ENCODE results near the gene SF3B6.

The SF3B6 gene

DNA sequence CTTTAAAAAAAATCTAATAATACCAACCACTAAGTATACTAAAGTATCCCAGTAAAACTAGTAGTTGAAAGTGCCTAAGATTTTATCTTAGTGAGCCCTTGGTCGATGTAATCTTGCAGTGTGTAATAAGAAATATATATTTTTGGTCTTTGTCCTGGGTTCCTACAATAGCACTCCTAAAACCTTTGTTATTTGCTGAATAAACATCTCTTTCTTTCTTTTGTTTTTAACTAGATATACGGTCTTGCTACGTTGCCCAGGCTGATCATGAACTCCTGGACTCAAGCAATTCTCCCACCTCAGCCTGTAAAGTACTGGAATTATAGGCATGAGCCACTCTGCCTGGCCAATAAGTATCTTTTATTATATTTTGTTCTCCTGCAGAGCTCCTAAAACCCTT is 10.9 kb upstream of the SF3B6 start:
- Histone ChIP-seq H3K9me3 (ENCODE audit: control insufficient read depth, insufficient read depth, low read length) (no peaks in the 10 kb centered on the region), H3K27me3 (ENCODE audit: control insufficient read depth, insufficient read depth, low read length) (no peaks in the 10 kb centered on the region), H3K4me1 (ENCODE audit: control insufficient read depth, insufficient read depth, low read length) (peaks cover 7% of the 10 kb centered on the region), H3K4me3 (ENCODE audit: low read depth, low read length) (no peak overlapping the region), H3K36me3 (ENCODE audit: control insufficient read depth, insufficient read depth, low read length) (peaks cover 10% of the 10 kb centered on the region), H3K9ac (ENCODE audit: low read depth, low read length) (no peak overlapping the region)

DNA sequence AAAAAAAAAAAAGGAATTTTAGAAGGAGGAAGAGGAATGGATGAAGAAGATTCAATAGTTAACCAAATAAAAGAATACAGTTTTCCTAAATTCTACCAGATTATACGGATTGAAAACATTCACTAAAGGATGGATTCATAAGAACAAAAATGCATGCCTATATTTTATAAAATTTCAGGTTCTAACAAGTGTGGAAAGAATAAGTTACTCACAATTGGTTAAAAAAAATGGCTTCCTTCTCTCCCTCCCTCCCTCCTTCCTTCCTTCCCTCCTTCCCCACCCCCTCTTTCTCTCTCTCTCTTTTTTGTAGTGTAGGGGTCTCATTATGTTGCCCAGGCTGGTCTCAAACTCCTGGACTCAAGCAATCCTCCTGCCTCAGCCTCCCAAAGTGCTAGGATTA is 10.1 kb upstream of the SF3B6 start:
- Histone ChIP-seq H3K4me3 (ENCODE audit: low read depth, low read length) (no peak overlapping the region), H3K27me3 (ENCODE audit: control insufficient read depth, insufficient read depth, low read length) (no peaks in the 10 kb centered on the region), H3K4me1 (ENCODE audit: control insufficient read depth, insufficient read depth, low read length) (peaks cover 7% of the 10 kb centered on the region), H3K9ac (ENCODE audit: low read depth, low read length) (no peak overlapping the region), H3K36me3 (ENCODE audit: control insufficient read depth, insufficient read depth, low read length) (peaks cover 13% of the 10 kb centered on the region), H3K9me3 (ENCODE audit: control insufficient read depth, insufficient read depth, low read length) (no peaks in the 10 kb centered on the region)

DNA sequence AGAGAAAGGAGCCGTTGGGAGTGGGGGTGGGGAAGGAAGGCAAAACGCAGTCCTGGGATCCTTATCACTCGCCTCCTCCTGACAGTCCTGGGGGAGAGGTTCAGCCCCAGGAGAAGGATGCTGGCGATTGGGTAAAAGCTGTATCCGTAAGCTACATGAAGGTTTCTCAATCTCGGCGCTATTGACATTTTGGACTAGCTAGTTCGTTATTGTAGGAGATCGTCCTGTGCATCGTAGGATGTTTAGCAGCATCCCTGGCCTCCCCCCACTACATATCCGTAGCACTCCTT is 9.0 kb upstream of the SF3B6 start:
- Histone ChIP-seq H3K27me3 (ENCODE audit: control insufficient read depth, insufficient read depth, low read length) (no peaks in the 10 kb centered on the region), H3K36me3 (ENCODE audit: control insufficient read depth, insufficient read depth, low read length) (peaks cover 13% of the 10 kb centered on the region)

DNA sequence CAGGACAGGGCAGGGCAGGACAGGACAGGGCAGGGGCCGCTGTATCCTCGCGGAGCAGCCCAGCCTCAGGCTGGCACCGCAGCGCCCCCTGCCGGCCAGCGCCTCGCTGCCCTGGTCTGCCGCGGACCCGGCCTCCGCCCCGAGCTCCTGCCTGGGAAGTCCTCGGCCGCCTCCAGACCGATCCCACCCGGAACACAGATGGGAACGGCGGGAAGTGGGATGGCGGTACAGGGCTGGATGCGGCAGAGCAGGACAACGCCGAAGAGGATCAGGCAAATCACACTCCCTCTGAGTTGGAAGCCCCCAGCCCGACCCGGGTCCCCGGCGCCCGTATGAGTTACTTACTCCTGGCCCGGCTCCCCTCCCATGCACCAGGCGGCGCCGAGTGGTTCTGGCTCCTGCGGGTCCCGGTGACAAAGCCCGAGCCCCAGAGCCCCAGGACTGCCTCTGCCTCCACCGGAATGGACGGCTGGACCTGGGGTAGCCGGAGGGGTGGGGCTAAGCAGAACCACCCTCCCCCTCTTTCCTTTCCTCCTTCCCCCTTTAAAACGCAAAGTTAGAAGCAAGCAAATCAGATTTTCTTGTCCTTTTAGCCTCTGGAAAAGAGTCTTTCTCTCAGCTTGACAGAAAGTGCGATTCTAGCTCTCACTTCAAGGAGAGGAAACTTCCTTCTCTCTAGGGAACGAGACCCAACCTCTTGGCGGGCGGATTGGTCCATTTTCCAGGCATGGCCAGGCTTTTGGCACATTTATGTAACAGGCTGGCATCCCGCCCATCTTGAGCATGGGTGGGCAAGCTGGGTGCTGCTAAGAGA is 8.5 kb upstream of the SF3B6 start, which contains the start of gene TP53I3:
Gene TP53I3 (minus strand): TSS at position 449 of the 814 bp plus-strand sequence. CDS start 508 bp downstream, outside the sequence.
- peaks cover 7% of the 10 kb centered on the region for H3K4me1 ChIP-seq (ENCODE audit: control insufficient read depth, insufficient read depth, low read length)
- no peaks in the 10 kb centered on the region for H3K9me3 ChIP-seq (ENCODE audit: control insufficient read depth, insufficient read depth, low read length)
- H3K4me3 ChIP-seq (ENCODE audit: low read depth, low read length): peak within 1 kb of the TSS; percentile 92
- no peaks in the 10 kb centered on the region for H3K27me3 ChIP-seq (ENCODE audit: control insufficient read depth, insufficient read depth, low read length)
- H3K9ac ChIP-seq (ENCODE audit: low read depth, low read length): peak within 1 kb of the TSS; percentile 88
- H3K36me3 ChIP-seq (ENCODE audit: control insufficient read depth, insufficient read depth, low read length): peaks cover 13% of the 10 kb centered on the region

More for the DNA sequence above, 9.0 kb upstream of the SF3B6 start:
- Histone ChIP-seq H3K9ac (ENCODE audit: low read depth, low read length) (peak overlapping the region; percentile 88), H3K4me3 (ENCODE audit: low read depth, low read length) (peak overlapping the region; percentile 92), H3K4me1 (ENCODE audit: control insufficient read depth, insufficient read depth, low read length) (peaks cover 7% of the 10 kb centered on the region), H3K9me3 (ENCODE audit: control insufficient read depth, insufficient read depth, low read length) (no peaks in the 10 kb centered on the region)

DNA sequence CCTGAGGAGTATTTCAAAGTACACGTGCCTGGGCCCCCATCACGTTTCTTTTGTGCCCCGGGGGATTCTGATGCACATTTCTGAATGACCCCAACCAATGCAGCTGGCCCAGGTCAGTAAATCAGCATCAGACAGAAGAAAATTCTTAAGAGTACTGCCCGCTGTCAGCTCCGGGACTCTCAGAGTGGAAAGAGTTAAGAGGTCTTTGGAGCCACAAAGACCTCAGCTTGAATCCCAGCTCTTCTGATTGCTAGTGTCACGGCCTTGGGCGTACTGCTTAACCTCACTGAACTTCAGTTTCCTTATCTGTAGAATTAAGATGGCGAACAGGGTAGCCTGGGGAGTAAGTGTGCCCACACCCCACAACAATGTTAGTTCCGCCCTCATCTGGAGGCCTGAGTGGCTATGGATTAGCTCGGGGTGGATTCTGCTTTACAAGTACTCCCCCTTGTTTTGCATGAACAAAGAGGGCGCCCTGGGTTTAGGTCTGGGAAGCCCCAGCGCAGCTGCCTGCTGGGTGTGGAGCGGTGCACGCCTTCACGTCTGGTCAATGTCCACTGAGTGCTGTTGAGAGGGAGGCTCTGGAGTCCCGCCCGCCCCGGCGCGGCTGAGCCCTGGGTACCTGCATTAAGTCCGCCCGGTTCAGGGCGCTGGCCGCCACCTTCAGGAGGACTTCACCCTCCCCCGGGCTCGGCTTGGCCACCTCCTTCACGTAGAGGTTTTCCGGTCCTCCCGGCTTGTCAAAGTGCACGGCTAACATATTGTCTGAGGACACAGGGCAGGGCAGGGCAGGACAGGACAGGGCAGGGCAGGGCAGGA is 7.7 kb upstream of the SF3B6 start:
- H3K9me3 ChIP-seq (ENCODE audit: control insufficient read depth, insufficient read depth, low read length): no peaks in the 10 kb centered on the region
- H3K27me3 ChIP-seq (ENCODE audit: control insufficient read depth, insufficient read depth, low read length): no peaks in the 10 kb centered on the region
- H3K4me1 ChIP-seq (ENCODE audit: control insufficient read depth, insufficient read depth, low read length): peaks cover 7% of the 10 kb centered on the region
- peaks cover 13% of the 10 kb centered on the region for H3K36me3 ChIP-seq (ENCODE audit: control insufficient read depth, insufficient read depth, low read length)
- H3K9ac ChIP-seq (ENCODE audit: low read depth, low read length): peak overlapping the region; percentile 79
- peak overlapping the region; percentile 92 for H3K4me3 ChIP-seq (ENCODE audit: low read depth, low read length)

DNA sequence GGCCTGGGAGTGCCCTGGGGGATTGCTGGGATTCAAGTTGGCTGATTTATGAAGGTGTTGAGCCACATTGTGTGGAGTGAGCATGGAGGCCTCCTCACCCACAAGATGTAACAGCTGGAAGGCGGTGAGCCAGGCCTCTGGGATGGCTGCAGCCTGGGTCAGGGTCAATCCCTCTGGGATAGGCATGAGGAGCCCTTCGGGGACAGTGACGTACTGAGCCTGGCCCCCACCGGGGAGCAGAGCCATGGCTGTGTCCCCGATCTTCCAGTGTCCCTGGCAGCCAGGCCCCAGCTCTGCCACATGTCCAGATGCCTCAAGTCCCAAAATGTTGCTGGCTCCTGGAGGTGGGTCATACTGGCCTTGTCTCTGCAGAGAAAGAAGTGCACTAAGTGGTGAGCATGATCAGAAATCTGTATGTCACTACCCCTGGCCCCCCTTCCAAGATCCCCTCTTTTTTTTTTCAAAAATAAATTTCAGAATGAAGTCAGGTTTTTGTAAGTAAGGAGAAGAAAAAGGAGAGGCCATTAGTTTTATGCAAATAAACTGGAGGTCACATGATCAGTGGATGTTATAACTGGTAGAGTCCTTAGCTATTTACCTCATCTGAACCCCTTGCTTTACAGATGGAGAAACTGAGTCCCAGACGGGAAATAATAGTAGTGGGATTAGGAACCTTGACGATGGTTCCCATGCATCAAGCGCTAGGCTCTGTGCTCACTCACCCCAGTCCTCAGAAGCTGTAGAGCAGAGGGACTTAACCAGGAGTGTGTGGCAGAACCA is 6.9 kb upstream of the SF3B6 start:
- peak overlapping the region; percentile 92 for H3K4me3 ChIP-seq (ENCODE audit: low read depth, low read length)

DNA sequence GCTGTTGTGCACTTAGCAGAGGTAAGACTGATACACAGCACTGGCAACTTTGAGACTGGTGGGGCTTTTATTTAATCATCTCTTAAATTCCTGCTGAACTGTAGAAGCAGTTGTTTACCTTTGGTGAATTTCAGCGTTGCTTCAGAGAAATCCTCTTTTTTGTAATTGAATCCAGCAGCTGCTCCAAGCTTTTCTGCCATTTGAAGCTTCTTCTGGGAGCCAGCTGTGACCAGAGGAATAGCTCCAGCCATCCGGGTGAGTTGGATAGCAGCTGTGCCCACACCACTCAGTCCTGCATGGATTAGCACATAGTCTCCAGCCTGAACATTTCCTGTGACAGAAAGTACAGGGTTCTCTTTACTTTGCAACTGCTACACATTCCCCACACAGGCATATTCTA is 4.6 kb upstream of the SF3B6 start:
- no peaks in the 10 kb centered on the region for H3K27me3 ChIP-seq (ENCODE audit: control insufficient read depth, insufficient read depth, low read length)
- peaks cover 13% of the 10 kb centered on the region for H3K36me3 ChIP-seq (ENCODE audit: control insufficient read depth, insufficient read depth, low read length)
- no peaks in the 10 kb centered on the region for H3K9me3 ChIP-seq (ENCODE audit: control insufficient read depth, insufficient read depth, low read length)
- H3K9ac ChIP-seq (ENCODE audit: low read depth, low read length): no peak overlapping the region
- H3K4me3 ChIP-seq (ENCODE audit: low read depth, low read length): no peak overlapping the region
- peaks cover 7% of the 10 kb centered on the region for H3K4me1 ChIP-seq (ENCODE audit: control insufficient read depth, insufficient read depth, low read length)

More for the DNA sequence above, 6.9 kb upstream of the SF3B6 start:
- Histone ChIP-seq H3K27me3 (ENCODE audit: control insufficient read depth, insufficient read depth, low read length) (no peaks in the 10 kb centered on the region), H3K9ac (ENCODE audit: low read depth, low read length) (peak overlapping the region; percentile 79), H3K4me1 (ENCODE audit: control insufficient read depth, insufficient read depth, low read length) (peaks cover 7% of the 10 kb centered on the region), H3K36me3 (ENCODE audit: control insufficient read depth, insufficient read depth, low read length) (peaks cover 13% of the 10 kb centered on the region), H3K9me3 (ENCODE audit: control insufficient read depth, insufficient read depth, low read length) (no peaks in the 10 kb centered on the region)

DNA sequence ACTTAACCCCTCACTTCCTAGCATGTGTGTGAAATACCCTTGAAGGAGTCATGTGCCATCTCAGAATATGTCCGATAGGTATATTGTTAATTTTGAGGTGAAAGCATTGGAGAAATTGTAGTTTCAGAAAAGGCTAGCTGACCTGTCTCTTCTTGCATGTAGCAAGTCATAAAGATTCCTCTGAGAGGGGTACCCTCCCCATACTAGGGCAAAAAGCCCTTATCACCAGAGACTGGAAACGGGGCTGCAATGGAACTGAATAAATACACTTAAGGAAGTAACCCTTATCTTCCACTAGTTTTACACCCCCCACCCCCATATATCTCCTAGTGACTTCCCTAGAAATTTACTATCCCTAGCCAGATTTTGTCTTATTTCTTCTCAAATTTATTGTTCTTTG is 1.8 kb upstream of the SF3B6 start:
- Histone ChIP-seq H3K9ac (ENCODE audit: low read depth, low read length) (peak overlapping the region; percentile 71), H3K36me3 (ENCODE audit: control insufficient read depth, insufficient read depth, low read length) (peaks cover 15% of the 10 kb centered on the region), H3K4me1 (ENCODE audit: control insufficient read depth, insufficient read depth, low read length) (peaks cover under 1% of the 10 kb centered on the region), H3K4me3 (ENCODE audit: low read depth, low read length) (peak overlapping the region; percentile 75), H3K9me3 (ENCODE audit: control insufficient read depth, insufficient read depth, low read length) (no peaks in the 10 kb centered on the region), H3K27me3 (ENCODE audit: control insufficient read depth, insufficient read depth, low read length) (no peaks in the 10 kb centered on the region)

DNA sequence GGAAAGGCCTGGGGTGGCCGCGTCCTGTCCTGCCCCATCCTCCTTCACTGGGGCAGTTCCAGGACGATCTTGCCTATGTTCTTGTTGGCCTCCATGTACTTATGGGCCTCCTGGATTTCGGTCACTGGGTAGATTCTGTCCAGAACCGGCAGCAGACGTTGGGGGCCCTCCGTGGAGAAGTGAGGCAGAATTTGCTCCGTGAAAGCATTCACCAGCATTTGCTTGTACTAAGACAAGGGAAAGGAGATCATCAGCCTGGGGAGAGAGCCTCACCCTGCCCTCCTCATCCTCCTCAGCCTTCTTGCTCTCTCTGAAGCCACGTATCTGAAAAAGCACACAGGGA is 1.4 kb upstream of the SF3B6 start:
- Histone ChIP-seq H3K4me1 (ENCODE audit: control insufficient read depth, insufficient read depth, low read length) (no peaks in the 10 kb centered on the region), H3K36me3 (ENCODE audit: control insufficient read depth, insufficient read depth, low read length) (peaks cover 13% of the 10 kb centered on the region), H3K4me3 (ENCODE audit: low read depth, low read length) (peak overlapping the region; percentile 75), H3K9ac (ENCODE audit: low read depth, low read length) (peak overlapping the region; percentile 71), H3K9me3 (ENCODE audit: control insufficient read depth, insufficient read depth, low read length) (no peaks in the 10 kb centered on the region), H3K27me3 (ENCODE audit: control insufficient read depth, insufficient read depth, low read length) (no peaks in the 10 kb centered on the region)

DNA sequence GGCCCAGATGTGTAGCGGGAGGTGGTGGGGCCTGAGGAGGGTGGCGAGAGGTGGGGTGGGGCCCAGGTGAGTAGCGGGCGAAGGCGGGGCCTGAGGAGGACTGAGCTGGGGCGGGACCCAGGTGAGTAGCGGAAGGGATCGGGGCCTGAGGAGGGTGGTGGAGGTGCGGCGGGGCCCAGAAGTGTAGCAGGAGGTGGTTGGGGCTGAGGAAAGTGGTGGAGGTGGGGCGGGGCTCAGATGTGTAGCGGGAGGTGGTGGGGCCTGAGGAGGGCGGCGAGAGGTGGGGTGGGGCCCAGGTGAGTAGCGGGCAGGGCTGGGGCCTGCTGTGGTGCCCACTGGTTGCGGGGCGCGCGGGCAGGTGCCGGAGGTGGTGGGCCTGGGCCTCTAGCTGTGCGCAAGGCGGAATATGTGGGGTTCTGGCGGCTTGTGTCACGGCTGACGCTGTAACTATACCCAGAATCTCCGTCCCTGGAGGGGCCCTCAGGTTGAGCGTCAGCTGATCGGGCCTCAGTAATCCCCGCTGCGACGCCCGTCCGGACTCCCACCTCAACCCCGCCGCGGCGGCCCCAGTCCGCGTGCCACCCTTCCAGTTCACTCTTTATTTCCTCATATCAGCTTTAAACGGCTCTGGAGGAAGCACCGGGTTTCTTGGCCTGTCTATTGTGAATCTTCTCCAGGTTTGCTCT is 866 bp upstream of the SF3B6 start:
- no peaks in the 10 kb centered on the region for H3K4me1 ChIP-seq (ENCODE audit: control insufficient read depth, insufficient read depth, low read length)
- no peaks in the 10 kb centered on the region for H3K9me3 ChIP-seq (ENCODE audit: control insufficient read depth, insufficient read depth, low read length)
- peak overlapping the region; percentile 75 for H3K4me3 ChIP-seq (ENCODE audit: low read depth, low read length)
- H3K36me3 ChIP-seq (ENCODE audit: control insufficient read depth, insufficient read depth, low read length): peaks cover 8% of the 10 kb centered on the region
- no peaks in the 10 kb centered on the region for H3K27me3 ChIP-seq (ENCODE audit: control insufficient read depth, insufficient read depth, low read length)
- peak overlapping the region; percentile 71 for H3K9ac ChIP-seq (ENCODE audit: low read depth, low read length)

DNA sequence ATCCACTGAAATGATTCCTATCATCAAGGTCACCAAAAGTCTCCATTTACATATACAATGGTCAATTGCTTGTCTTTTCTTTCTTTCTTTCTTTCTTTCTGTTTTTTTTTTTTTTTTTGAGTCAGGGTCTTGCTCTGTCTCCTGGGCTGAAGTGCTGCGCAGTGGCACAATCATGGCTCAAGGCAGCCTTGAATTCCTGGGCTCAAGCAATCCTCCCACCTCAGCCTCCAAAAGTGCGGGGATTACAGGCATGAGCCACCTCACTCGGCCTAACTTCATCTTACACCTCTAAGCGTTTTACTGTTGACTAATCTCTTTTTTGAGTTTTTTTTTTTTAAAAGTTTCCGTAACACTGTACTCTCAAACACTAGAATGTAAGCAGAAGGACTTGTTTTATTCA is 867 bp downstream of the SF3B6 start:
- Histone ChIP-seq H3K27me3 (ENCODE audit: control insufficient read depth, insufficient read depth, low read length) (no peaks in the 10 kb centered on the region), H3K9me3 (ENCODE audit: control insufficient read depth, insufficient read depth, low read length) (no peaks in the 10 kb centered on the region), H3K4me3 (ENCODE audit: low read depth, low read length) (peak overlapping the region; percentile 100)

More for the DNA sequence above, 867 bp downstream of the SF3B6 start:
- Histone ChIP-seq H3K4me1 (ENCODE audit: control insufficient read depth, insufficient read depth, low read length) (no peaks in the 10 kb centered on the region), H3K9ac (ENCODE audit: low read depth, low read length) (peak overlapping the region; percentile 96), H3K36me3 (ENCODE audit: control insufficient read depth, insufficient read depth, low read length) (peaks cover 6% of the 10 kb centered on the region)

All from iPS-15b (cell line).